Body of pancreas (tissue), 4 donors: ENCODE results near the gene FCHSD2. TPM values are rescaled to one million over a fixed set of nuclear protein-coding genes. Genes with fewer than 3 reads are reported as not detected.
"Not testable (repeated sequence)": the region's sequence is repeated elsewhere in the genome, so short reads cannot be mapped to it uniquely, and the experiment has no call there.

Source experiments
- ATAC-seq: fragments of 150-250 bp; one replicate; pipeline ENCODE4 v1.9.1; 2016
- DNase-seq, 4 donors: peaks; one replicate each; pipeline ENCODE4 v3.0.0-alpha.2; 2019
- H3K27ac ChIP-seq, 4 donors: fragments of 200-600 bp; sonication (generic); 1 replicate in 3 of 4; 2 replicates in 1 of 4; pipeline versions ENCODE4 v1.5.1 to v1.6.1; 2016 to 2019; ENCODE audit warnings: mild to moderate bottlenecking in 1 of 4, mixed read lengths in 1 of 4, moderate library complexity in 1 of 4
- H3K27me3 ChIP-seq, 2 donors: fragments of 200-600 bp; sonication (generic); one replicate each; pipeline ENCODE4 v1.6.0; 2016; ENCODE audit warnings: mild to moderate bottlenecking in 1 of 2
- H3K36me3 ChIP-seq, 2 donors: fragments of 200-600 bp; sonication (generic); replicated peaks in 1 of 2; 2 replicates each; pipeline ENCODE4 v1.5.1; 2016; ENCODE audit warnings: low read depth in 2 of 2; ENCODE audit not compliant: insufficient read depth in 1 of 2
- H3K4me1 ChIP-seq: fragments of 200-600 bp; sonication (generic); one replicate; pipeline ENCODE4 v1.6.0; 2016
- H3K4me3 ChIP-seq, 2 donors: fragments of 200-600 bp; sonication (generic); 1 replicate in 1 of 2; 2 replicates in 1 of 2; pipeline ENCODE4 v1.5.1; 2016 to 2019
- H3K9me3 ChIP-seq, 3 donors: fragments of 200-600 bp; sonication (generic); 1 replicate in 2 of 3; 2 replicates in 1 of 3; pipeline ENCODE4 v1.5.1; 2016
- CTCF ChIP-seq, 7 experiments: fragments of 450-650 bp in 4 of 7; fragments of 200-600 bp in 3 of 7; sonication (generic) in 3 of 7; IDR thresholded peaks; one replicate each; pipeline ENCODE4 v1.5.1; 2016 to 2019; ENCODE audit warnings: antibody characterized with exemption in 7 of 7
- POLR2A ChIP-seq, 3 donors: fragments of 450-650 bp; IDR thresholded peaks; one replicate each; pipeline ENCODE4 v1.6.1; 2016; ENCODE audit warnings: antibody characterized with exemption in 3 of 3, mild to moderate bottlenecking in 2 of 3
- WGBS, 2 donors: methylation state at CpG; one replicate each; pipeline ENCODE4 v1.1.5; 2017; 5-methylcytosine and 5-hydroxymethylcytosine counted together
- intact Hi-C: fragments of 100-400 bp; cut with DNase I; formaldehyde crosslinking; loops from one replicate; pipeline ENCODE4 v1.15.1; 2023
- total RNA-seq, 2 donors: library from RNA; depleted of rRNA; stranded (reverse); fragments of >200 nt; gene quantifications; one replicate each; pipeline ENCODE4 v1.1.0, GENCODE V29; 2016

FCHSD2 gene
- total RNA-seq, 2 donors from 2014 or later = 7.3 to 8.0 TPM

GRCh38 chr11:72828692-72829101 is 313.4 kb downstream of the FCHSD2 start:
- 87 to 89% methylated on average over 3 to 5 of the region's 7 CpGs for WGBS, 2 donors
- ATAC-seq (no peak), DNase-seq (no peak)
- intact Hi-C loops = no loop called here
- no peaks in the 10 kb centered on the region for H3K27me3 ChIP-seq
- H3K9me3 ChIP-seq = no peaks in the 10 kb centered on the region
- peaks cover 8% of the 10 kb centered on the region for H3K4me1 ChIP-seq
- H3K4me3 ChIP-seq = no peak overlapping the region
- TF ChIP-seq POLR2A (IDR thresholded peaks at IDR 0.05) = no peak
- TF ChIP-seq CTCF (IDR thresholded peaks at IDR 0.05) = no peak
- no peak overlapping the region for H3K27ac ChIP-seq
- no peaks in the 10 kb centered on the region for H3K36me3 ChIP-seq

GRCh38 chr11:72828081-72828567 is 314.0 kb downstream of the FCHSD2 start:
- WGBS, 2 donors = 46 to 51% methylated on average over 10 to 11 of the region's 11 CpGs
- no peak overlapping the region for H3K4me3 ChIP-seq
- DNase-seq (peak in 1 of 4 donors; percentile 30), ATAC-seq (no peak)
- no peak for TF ChIP-seq POLR2A (IDR thresholded peaks at IDR 0.05)
- no peak for TF ChIP-seq CTCF (IDR thresholded peaks at IDR 0.05)
- H3K4me1 ChIP-seq = peaks cover 8% of the 10 kb centered on the region
- H3K27ac ChIP-seq = peak overlapping the region in 1 of 4 donors; percentile 7
- no peaks in the 10 kb centered on the region for H3K27me3 ChIP-seq
- no peaks in the 10 kb centered on the region for H3K36me3 ChIP-seq
- H3K9me3 ChIP-seq = no peaks in the 10 kb centered on the region
- intact Hi-C loops = no loop called here

- WGBS, 2 donors = 81 to 87% methylated on average over 11 of the region's 11 CpGs
- intact Hi-C loops, ATAC-seq, H3K4me3 ChIP-seq, H3K9me3 ChIP-seq, H3K36me3 ChIP-seq, DNase-seq, H3K4me1 ChIP-seq, H3K27me3 ChIP-seq: not testable (repeated sequence)
- peak overlapping the region in 1 of 4 donors; percentile 24 for H3K27ac ChIP-seq
Observed at GRCh38 chr11:72827656-72828055, 314.5 kb downstream of the FCHSD2 start.

GRCh38 chr11:72826942-72827480 is 315.1 kb downstream of the FCHSD2 start:
- 85 to 94% methylated on average over 4 to 8 of the region's 8 CpGs for WGBS, 2 donors
- DNase-seq = no peak

More at GRCh38 chr11:72826942-72827480, 315.1 kb downstream of the FCHSD2 start:
- no peaks in the 10 kb centered on the region for H3K27me3 ChIP-seq
- H3K27ac ChIP-seq = peak overlapping the region in 1 of 4 donors; percentile 24
- no peak overlapping the region for H3K4me3 ChIP-seq
- no peaks in the 10 kb centered on the region for H3K9me3 ChIP-seq
- intact Hi-C loops = no loop called here
- H3K4me1 ChIP-seq = peaks cover 13% of the 10 kb centered on the region
- TF ChIP-seq POLR2A (IDR thresholded peaks at IDR 0.05) (no peak), CTCF (IDR thresholded peaks at IDR 0.05) (no peak)
- H3K36me3 ChIP-seq = no peaks in the 10 kb centered on the region
- no peak for ATAC-seq
